ENCODE data around the gene ARID1B.
A peak's percentile ranks its signal among the peaks of the same experiment; 100 is the strongest.
"Not testable (repeated sequence)": the region's sequence is repeated elsewhere in the genome, so short reads cannot be mapped to it uniquely, and the experiment has no call there.

The ARID1B gene

DNA sequence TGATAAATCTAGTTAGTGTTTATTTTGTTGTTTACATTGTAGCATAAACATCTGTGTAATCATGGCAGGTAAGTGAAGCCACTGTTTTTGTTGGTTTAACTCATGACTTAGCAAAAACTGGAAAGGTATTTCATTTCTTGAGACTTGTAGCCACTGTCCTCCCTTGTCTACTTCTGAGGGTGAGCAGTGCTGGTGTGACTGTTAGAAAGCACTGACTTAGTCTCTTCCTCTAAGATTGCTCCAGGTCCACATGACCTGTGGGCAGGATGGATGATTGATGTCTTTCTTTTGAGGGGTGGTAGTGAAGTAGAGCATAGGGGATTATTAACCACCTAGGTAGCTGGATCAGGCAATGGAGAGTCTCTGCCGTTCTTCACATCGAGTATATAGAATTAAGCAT is 203.8 kb downstream of the ARID1B start:
- DNase-seq: no peak
- 0 out of 2 replicates have a peak overlapping the region, but pooled peaks have one; percentile 39 for H3K27ac ChIP-seq (ENCODE audit: low read length)
- H4K20me1 ChIP-seq (ENCODE audit: insufficient read depth, low read length): peaks cover 75% of the 10 kb centered on the region

DNA sequence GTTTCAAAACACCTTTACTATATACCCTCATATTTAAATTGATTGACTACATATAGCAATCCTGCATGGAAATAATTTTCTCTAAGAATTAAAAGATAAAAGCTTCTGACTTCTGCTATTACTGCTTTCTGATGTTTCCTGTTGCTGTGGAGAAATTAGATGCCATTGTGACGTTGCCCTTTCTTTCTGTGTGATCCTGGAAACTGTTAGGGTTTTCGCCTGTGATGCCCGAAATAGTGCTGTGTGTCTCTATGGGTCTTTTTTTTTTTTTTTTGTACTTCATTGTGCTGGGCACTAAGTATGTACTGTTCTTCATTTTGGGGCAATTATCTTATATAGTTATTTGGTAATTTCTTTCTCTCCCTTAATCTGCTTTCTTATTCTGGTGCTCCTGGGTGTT is 205.0 kb downstream of the ARID1B start:
- no peaks in the 10 kb centered on the region for H3K9me3 ChIP-seq (ENCODE audit: insufficient read depth, low read length, severe bottlenecking)
- H3K79me2 ChIP-seq (ENCODE audit: insufficient read depth, low read length): peaks cover 100% of the 10 kb centered on the region
- no peak for TF ChIP-seq EZH2 (IDR thresholded peaks at IDR 0.05; ENCODE audit: borderline replicate concordance, low read depth, low read length, severe bottlenecking)
- peaks cover 77% of the 10 kb centered on the region for H4K20me1 ChIP-seq (ENCODE audit: insufficient read depth, low read length)
- H3K9ac ChIP-seq (ENCODE audit: low read depth, low read length): no peak overlapping the region
- H3K4me1 ChIP-seq (ENCODE audit: insufficient read depth, low read length): no peaks in the 10 kb centered on the region
- no peak for ATAC-seq (ENCODE audit: insufficient read depth, low read depth)
- no peaks in the 10 kb centered on the region for H3K36me3 ChIP-seq (ENCODE audit: insufficient read depth, low read length)
- no peak overlapping the region for H3K27ac ChIP-seq (ENCODE audit: low read length)
- H2AFZ ChIP-seq (ENCODE audit: low read depth, low read length): no peak overlapping the region
- H3K4me2 ChIP-seq (ENCODE audit: insufficient read depth, low read length): no peak overlapping the region
- no peak for DNase-seq
- no peaks in the 10 kb centered on the region for H3K27me3 ChIP-seq (ENCODE audit: insufficient read depth, low read length, poor library complexity)
- H3K4me3 ChIP-seq (ENCODE audit: low read depth in 1 of 2, low read length in 2 of 2): no peak overlapping the region

More for the DNA sequence above, 203.8 kb downstream of the ARID1B start:
- H3K4me1 ChIP-seq (ENCODE audit: insufficient read depth, low read length): no peaks in the 10 kb centered on the region
- H3K4me2 ChIP-seq (ENCODE audit: insufficient read depth, low read length): no peak overlapping the region
- H2AFZ ChIP-seq (ENCODE audit: low read depth, low read length): no peak overlapping the region
- H3K36me3 ChIP-seq (ENCODE audit: insufficient read depth, low read length): no peaks in the 10 kb centered on the region
- H3K79me2 ChIP-seq (ENCODE audit: insufficient read depth, low read length): peaks cover 100% of the 10 kb centered on the region
- H3K9me3 ChIP-seq (ENCODE audit: insufficient read depth, low read length, severe bottlenecking): no peaks in the 10 kb centered on the region
- H3K27me3 ChIP-seq (ENCODE audit: insufficient read depth, low read length, poor library complexity): no peaks in the 10 kb centered on the region
- H3K4me3 ChIP-seq (ENCODE audit: low read depth in 1 of 2, low read length in 2 of 2): no peak overlapping the region
- no peak for TF ChIP-seq EZH2 (IDR thresholded peaks at IDR 0.05; ENCODE audit: borderline replicate concordance, low read depth, low read length, severe bottlenecking)
- no peak for TF ChIP-seq CTCF (IDR thresholded peaks at IDR 0.05; ENCODE audit: borderline replicate concordance, extremely low read depth, low read length, poor library complexity, severe bottlenecking)
- H3K9ac ChIP-seq (ENCODE audit: low read depth, low read length): no peak overlapping the region
- peak; percentile 57 for ATAC-seq (ENCODE audit: insufficient read depth, low read depth)

DNA sequence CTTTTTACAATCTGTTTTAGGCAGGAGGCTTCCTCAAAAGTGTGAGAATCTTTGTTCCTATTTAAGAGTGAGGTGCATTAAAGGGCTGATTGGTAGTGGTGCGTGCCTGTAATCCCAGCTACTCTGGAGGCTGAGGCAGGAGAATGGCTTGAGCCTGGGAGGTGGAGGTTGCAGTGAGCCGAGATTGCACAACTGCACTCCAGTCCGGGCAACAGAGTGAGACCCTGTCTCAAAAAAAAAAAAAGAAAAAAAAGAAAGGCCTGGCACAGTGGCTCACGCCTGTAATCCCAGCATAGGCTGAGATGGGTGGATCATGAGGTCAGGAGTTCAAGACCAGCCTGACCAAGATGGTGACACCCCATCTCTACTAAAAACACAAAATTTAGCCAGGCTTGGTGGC is 205.7 kb downstream of the ARID1B start:
- H3K27me3 ChIP-seq (ENCODE audit: insufficient read depth, low read length, poor library complexity); H3K9me3 ChIP-seq (ENCODE audit: insufficient read depth, low read length, severe bottlenecking); H3K27ac ChIP-seq (ENCODE audit: low read length); H3K4me1 ChIP-seq (ENCODE audit: insufficient read depth, low read length); H3K4me3 ChIP-seq (ENCODE audit: low read depth in 1 of 2, low read length in 2 of 2); DNase-seq; H3K9ac ChIP-seq (ENCODE audit: low read depth, low read length); ATAC-seq (ENCODE audit: insufficient read depth, low read depth); H3K36me3 ChIP-seq (ENCODE audit: insufficient read depth, low read length); H3K4me2 ChIP-seq (ENCODE audit: insufficient read depth, low read length); H2AFZ ChIP-seq (ENCODE audit: low read depth, low read length): not testable (repeated sequence)
- Histone ChIP-seq H4K20me1 (ENCODE audit: insufficient read depth, low read length) (peaks cover 77% of the 10 kb centered on the region), H3K79me2 (ENCODE audit: insufficient read depth, low read length) (peaks cover 100% of the 10 kb centered on the region)

GRCh38 chr6:156984178-156984738 is 207.1 kb downstream of the ARID1B start:
- no peak overlapping the region for H3K27ac ChIP-seq (ENCODE audit: low read length)
- ATAC-seq (ENCODE audit: insufficient read depth, low read depth): no peak
- H3K27me3 ChIP-seq (ENCODE audit: insufficient read depth, low read length, poor library complexity): no peaks in the 10 kb centered on the region

More at GRCh38 chr6:156984178-156984738, 207.1 kb downstream of the ARID1B start:
- Histone ChIP-seq H3K4me1 (ENCODE audit: insufficient read depth, low read length) (no peaks in the 10 kb centered on the region), H3K9me3 (ENCODE audit: insufficient read depth, low read length, severe bottlenecking) (no peaks in the 10 kb centered on the region), H2AFZ (ENCODE audit: low read depth, low read length) (no peak overlapping the region), H3K79me2 (ENCODE audit: insufficient read depth, low read length) (peaks cover 100% of the 10 kb centered on the region), H3K4me2 (ENCODE audit: insufficient read depth, low read length) (no peak overlapping the region), H3K9ac (ENCODE audit: low read depth, low read length) (no peak overlapping the region), H3K4me3 (ENCODE audit: low read depth in 1 of 2, low read length in 2 of 2) (no peak overlapping the region), H4K20me1 (ENCODE audit: insufficient read depth, low read length) (peaks cover 80% of the 10 kb centered on the region), H3K36me3 (ENCODE audit: insufficient read depth, low read length) (no peaks in the 10 kb centered on the region)
- TF ChIP-seq EZH2 (IDR thresholded peaks at IDR 0.05; ENCODE audit: borderline replicate concordance, low read depth, low read length, severe bottlenecking) (no peak), CTCF (IDR thresholded peaks at IDR 0.05; ENCODE audit: borderline replicate concordance, extremely low read depth, low read length, poor library complexity, severe bottlenecking) (no peak)
- no peak for DNase-seq

All from DND-41 (cell line).